NB4 (cell line): ENCODE measurements around the gene KDM6A.
"Not testable (repeated sequence)": the region's sequence is repeated elsewhere in the genome, so short reads cannot be mapped to it uniquely, and the experiment has no call there.

Experiments
- DNase-seq: peaks from one replicate; pipeline ENCODE4 v3.0.0; 2010; ENCODE audit warnings: low read depth
- H3K4me3 ChIP-seq: one replicate; pipeline ENCODE4 v1.5.1; 2011; ENCODE audit warnings: mild to moderate bottlenecking, low read depth, low read length, moderate library complexity
- MYC ChIP-seq: IDR thresholded peaks from 2 replicates; pipeline ENCODE4 v1.6.1; 2011; ENCODE audit warnings: low read depth, low read length
- POLR2A ChIP-seq: IDR thresholded peaks from 2 replicates; pipeline ENCODE4 v1.6.1; 2011; ENCODE audit warnings: mild to moderate bottlenecking; ENCODE audit not compliant: insufficient read length; ENCODE audit errors: extremely low read depth
- TF ChIP-seq, protein P1 (sequence below): IDR thresholded peaks from one replicate; pipeline ENCODE4 v1.5.1; 2012; ENCODE audit warnings: low read depth, low read length
- TF ChIP-seq, protein P2 (sequence below): IDR thresholded peaks from 2 replicates; pipeline ENCODE4 v1.6.1; 2011; ENCODE audit warnings: low read depth, low read length

KDM6A gene

DNA sequence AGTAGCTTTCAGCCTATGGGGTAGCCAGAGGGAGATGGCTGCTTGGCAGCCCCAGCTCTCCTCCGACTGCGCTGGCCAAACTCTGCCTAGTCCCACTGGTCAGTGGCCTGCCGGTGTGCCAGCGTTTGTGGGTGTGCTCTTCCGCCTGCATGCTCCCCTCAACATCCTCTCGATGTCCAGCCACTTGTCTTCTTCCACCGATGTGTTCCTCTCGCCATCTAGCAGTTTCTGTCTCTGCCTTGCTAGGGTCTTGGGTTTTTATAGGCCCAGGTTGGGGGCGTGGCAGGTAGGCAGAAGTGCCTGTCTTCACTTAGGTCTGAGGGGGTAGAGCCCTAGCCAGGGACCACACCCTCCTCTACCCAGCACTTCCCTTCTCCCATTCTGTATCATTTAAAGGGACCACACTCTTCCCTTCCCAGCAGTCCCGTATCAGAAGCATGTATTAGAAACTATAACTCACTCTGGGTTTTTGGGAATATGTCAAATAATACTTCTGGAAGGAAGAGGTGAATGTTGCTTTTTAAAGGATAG lies 124.4 kb downstream of the KDM6A start:
- no peak for TF ChIP-seq MYC
- TF ChIP-seq, protein P1, sequence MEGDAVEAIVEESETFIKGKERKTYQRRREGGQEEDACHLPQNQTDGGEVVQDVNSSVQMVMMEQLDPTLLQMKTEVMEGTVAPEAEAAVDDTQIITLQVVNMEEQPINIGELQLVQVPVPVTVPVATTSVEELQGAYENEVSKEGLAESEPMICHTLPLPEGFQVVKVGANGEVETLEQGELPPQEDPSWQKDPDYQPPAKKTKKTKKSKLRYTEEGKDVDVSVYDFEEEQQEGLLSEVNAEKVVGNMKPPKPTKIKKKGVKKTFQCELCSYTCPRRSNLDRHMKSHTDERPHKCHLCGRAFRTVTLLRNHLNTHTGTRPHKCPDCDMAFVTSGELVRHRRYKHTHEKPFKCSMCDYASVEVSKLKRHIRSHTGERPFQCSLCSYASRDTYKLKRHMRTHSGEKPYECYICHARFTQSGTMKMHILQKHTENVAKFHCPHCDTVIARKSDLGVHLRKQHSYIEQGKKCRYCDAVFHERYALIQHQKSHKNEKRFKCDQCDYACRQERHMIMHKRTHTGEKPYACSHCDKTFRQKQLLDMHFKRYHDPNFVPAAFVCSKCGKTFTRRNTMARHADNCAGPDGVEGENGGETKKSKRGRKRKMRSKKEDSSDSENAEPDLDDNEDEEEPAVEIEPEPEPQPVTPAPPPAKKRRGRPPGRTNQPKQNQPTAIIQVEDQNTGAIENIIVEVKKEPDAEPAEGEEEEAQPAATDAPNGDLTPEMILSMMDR = no peak
- no peak for TF ChIP-seq POLR2A
- TF ChIP-seq, protein P2, sequence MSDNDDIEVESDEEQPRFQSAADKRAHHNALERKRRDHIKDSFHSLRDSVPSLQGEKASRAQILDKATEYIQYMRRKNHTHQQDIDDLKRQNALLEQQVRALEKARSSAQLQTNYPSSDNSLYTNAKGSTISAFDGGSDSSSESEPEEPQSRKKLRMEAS = no peak
- peak; percentile 7 for DNase-seq
- no peak overlapping the region for H3K4me3 ChIP-seq

DNA sequence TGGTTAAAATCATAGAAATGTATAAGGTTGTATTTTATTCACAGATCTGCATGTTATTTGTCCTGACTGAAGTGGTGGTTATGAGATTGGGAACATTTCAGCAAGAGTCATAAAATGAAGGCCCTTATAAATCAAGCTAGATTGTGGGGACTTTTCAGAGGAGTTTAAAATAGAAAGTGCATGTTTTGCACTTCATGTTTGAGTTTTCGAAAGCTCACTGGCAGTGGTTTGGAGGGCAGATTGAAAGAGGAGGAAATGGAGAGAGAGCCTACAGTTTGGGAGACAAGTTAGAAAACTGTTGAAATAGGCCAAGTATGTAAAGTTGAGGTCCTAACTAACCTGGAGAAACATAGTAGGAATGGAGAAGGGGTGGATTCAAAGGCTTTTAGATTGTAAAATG lies 124.9 kb downstream of the KDM6A start:
- H3K4me3 ChIP-seq = no peak overlapping the region
- no peak for DNase-seq
- no peak for TF ChIP-seq MYC
- TF ChIP-seq POLR2A = no peak
- TF ChIP-seq, protein P1 = no peak
- TF ChIP-seq, protein P2 = no peak

DNA sequence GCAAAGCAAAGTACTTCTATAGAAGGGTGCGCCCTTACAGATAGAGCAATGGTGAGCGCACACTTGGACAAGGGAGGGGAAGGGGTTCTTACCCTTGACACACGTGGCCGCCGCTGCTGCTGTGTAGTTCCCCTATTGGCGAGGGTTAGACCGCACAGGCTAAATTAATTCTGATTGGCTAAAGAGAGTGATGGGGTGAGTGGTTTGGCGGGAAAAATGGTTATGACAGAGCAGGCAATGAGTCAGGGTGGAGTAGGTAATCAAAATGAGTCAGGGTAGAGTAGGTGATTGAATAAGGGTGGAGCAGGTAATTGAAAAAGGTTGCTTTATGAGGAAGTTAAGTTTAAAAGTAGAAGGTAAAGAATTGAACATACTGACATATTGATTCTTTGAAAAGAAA lies 126.2 kb downstream of the KDM6A start:
- not testable (repeated sequence) for H3K4me3 ChIP-seq
- peak; percentile 24 for DNase-seq

DNA sequence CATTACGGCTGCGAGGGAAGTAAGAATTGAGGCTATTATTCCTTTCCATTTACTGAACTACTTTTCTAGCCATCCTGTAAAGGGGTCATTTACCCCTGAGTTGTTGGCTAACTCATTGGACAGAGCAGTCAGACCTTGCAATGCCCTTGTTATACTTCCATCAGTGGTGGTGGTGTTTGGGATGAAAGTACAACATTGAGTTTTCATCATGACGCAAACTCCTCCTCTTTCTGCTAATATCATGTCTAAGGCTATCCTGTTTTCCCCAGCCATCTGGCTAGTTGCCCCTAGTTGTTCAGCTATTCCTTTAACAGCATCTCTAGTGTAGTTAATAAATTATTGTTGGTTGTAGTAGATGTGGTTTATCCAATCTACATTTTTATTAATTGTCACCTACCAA lies 126.9 kb downstream of the KDM6A start:
- H3K4me3 ChIP-seq, DNase-seq: not testable (repeated sequence)

DNA sequence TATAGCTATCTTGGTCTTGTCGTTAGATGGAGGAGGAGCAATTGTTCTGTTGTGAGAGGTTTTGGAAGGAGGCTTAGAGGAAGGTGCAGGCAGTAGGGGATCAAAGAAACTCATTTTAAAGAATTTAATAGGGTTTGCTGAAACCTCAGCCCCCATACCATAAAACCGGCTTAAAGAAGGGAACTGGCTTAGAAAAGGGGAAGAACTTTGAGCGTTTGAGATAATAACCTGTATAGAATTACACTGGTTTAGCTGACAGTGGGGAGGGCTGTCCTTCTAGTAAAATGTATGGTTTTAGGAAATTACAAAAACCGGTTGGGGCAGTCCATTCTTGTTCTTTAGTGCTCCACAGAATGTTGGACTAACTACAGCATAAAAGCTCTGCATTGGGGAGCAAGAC lies 128.1 kb downstream of the KDM6A start:
- peak; percentile 63 for DNase-seq
- no peak overlapping the region for H3K4me3 ChIP-seq
- TF ChIP-seq, protein P2 = no peak

DNA sequence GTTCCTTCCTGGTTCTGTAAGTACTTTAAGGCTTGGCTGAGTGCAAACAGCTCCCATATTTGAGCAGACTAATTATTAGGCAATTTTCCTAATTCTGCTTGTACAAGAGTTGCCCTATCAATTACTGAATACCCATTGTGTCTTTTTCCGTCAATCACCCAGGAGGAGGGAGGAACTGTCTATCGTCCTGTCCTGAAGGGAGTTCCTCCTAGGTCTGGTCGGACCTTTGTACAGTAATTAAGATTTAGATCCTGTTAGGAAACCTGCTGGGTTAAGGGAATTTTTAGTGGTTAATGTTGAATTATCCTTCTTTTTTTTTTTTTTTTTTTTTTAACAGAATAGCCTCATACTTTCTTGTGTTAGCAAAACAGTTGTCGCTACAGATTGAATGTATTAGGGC lies 130.1 kb downstream of the KDM6A start:
- TF ChIP-seq MYC (no peak), POLR2A (no peak)
- TF ChIP-seq, protein P1 = no peak
- TF ChIP-seq, protein P2 = no peak
- DNase-seq = no peak
- no peak overlapping the region for H3K4me3 ChIP-seq

DNA sequence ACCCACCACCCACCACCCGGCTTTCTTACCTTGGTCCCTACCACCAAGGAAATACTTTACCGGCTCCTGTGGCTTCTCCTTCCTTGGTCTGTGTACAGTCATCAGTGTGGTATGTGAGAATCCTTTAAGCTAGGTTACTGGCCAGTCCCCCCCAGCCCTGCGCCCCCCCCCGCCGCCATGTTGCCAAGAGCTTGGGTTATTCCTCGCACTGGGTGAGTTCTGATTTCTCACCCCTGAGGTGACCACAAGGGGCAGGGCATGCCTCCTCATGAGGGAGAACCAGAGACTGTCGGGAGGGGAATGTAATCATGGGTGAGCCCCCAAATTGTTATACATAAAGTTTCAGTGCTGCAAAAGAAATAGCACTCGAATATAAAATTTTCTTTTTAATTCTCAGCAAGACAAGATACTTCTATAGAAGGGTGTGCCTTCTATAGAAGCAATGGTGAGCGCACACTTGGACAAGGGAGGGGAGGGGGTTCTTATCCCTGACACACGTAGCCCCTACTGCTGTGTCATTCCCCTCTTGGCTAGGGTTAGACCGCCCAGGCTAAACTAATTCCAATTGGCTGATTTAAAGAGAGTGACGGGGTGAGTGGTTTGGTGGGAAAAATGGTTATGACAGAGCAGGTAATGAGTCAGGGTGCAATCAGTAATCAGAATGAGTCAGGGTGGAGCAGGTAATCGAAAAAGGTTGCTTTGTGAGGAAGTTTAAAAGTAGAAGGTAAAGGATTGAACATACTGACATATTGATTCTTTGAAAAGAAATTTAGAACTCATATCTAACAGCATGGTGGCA lies 133.2 kb downstream of the KDM6A start:
- TF ChIP-seq, protein P1 = no peak
- TF ChIP-seq, protein P2 = no peak
- TF ChIP-seq MYC (no peak), POLR2A (no peak)
- no peak overlapping the region for H3K4me3 ChIP-seq
- no peak for DNase-seq
